IMR-90 (cell line): ENCODE measurements around the gene PRAC2. TPM values are rescaled to one million over a fixed set of nuclear protein-coding genes. Genes with fewer than 3 reads are reported as not detected.

Experiments
- ATAC-seq: fragments of 200-7000 bp; cut with Tn5 transposase; 2 replicates; pipeline ENCODE4 v1.9.1; 2020; ENCODE audit warnings: low read depth, mild to moderate bottlenecking, moderate library complexity
- BruUV-seq: library from RNA; stranded (reverse); fragments of 400-500 nt; replicated peaks from 2 replicates; lab custom pipeline; 2021; lab: Mats Ljungman, UMichigan
- CTCF ChIA-PET: fragments of 300-600 bp; formaldehyde crosslinking; extraction: SDS; loops from one replicate; lab custom pipeline; 2021; ENCODE audit warnings: antibody characterized with exemption; lab: Yijun Ruan, JAX
- POLR2A ChIA-PET: fragments of 300-600 bp; sonication (Branson Sonifier 250); formaldehyde crosslinking; loops from one replicate; lab custom pipeline; 2022; ENCODE audit warnings: antibody characterized with exemption; ENCODE audit not compliant: unreplicated experiment; lab: Charles Lee
- DNase-seq: peaks from one replicate; pipeline ENCODE4 v3.0.0; 2013
- H2AFZ ChIP-seq: replicated peaks from 2 replicates; pipeline ENCODE3; 2013; ENCODE audit warnings: low read length, mild to moderate bottlenecking; ENCODE audit not compliant: poor library complexity
- H2AK5ac ChIP-seq: 2 replicates; pipeline ENCODE4 v1.6.1; 2013; ENCODE audit warnings: low read depth, low read length, inconsistent platforms
- H2AK9ac ChIP-seq: replicated peaks from 2 replicates; pipeline ENCODE3; 2013; ENCODE audit warnings: mild to moderate bottlenecking, low read depth, low read length, moderate library complexity; ENCODE audit not compliant: poor library complexity
- H2BK120ac ChIP-seq: 2 replicates; pipeline ENCODE4 v1.6.1; 2013; ENCODE audit warnings: low read depth, low read length, inconsistent platforms
- H2BK15ac ChIP-seq: 3 replicates; pipeline ENCODE4 v1.6.1; 2013; ENCODE audit warnings: low read depth, low read length, inconsistent platforms
- H2BK20ac ChIP-seq: 2 replicates; pipeline ENCODE4 v1.6.1; 2013; ENCODE audit warnings: low read depth, mild to moderate bottlenecking, inconsistent platforms, low read length, moderate library complexity
- H2BK5ac ChIP-seq: 2 replicates; pipeline ENCODE4 v1.6.1; 2013; ENCODE audit warnings: mild to moderate bottlenecking, low read depth, low read length, inconsistent platforms; ENCODE audit not compliant: poor library complexity, severe bottlenecking
- H3K14ac ChIP-seq: replicated peaks from 2 replicates; pipeline ENCODE4 v1.6.1; 2013; ENCODE audit warnings: low read depth, low read length, inconsistent platforms
- H3K18ac ChIP-seq: 2 replicates; pipeline ENCODE4 v1.6.1; 2013; ENCODE audit warnings: low read depth, low read length, control low read depth
- H3K23ac ChIP-seq: 2 replicates; pipeline ENCODE4 v1.6.1; 2013; ENCODE audit warnings: low read depth, low read length, inconsistent platforms
- H3K27ac ChIP-seq: 2 replicates; pipeline ENCODE4 v1.5.1; 2013; ENCODE audit warnings: mild to moderate bottlenecking, control low read depth, low read length; ENCODE audit not compliant: insufficient read depth
- H3K27me3 ChIP-seq: 2 replicates; pipeline ENCODE4 v1.6.1; 2013; ENCODE audit warnings: low read length; ENCODE audit not compliant: control insufficient read depth, insufficient read depth
- H3K36me3 ChIP-seq: 2 replicates; pipeline ENCODE4 v1.6.1; 2013; ENCODE audit warnings: low read length, mixed read lengths; ENCODE audit not compliant: control insufficient read depth, insufficient read depth
- H3K4ac ChIP-seq: 2 replicates; pipeline ENCODE4 v1.6.1; 2013; ENCODE audit warnings: low read depth, low read length, inconsistent platforms
- H3K4me1 ChIP-seq: 2 replicates; pipeline ENCODE4 v1.6.1; 2013; ENCODE audit warnings: low read length, mixed read lengths; ENCODE audit not compliant: control insufficient read depth, insufficient read depth
- H3K4me2 ChIP-seq: 2 replicates; pipeline ENCODE4 v1.6.1; 2013; ENCODE audit warnings: low read depth, mild to moderate bottlenecking, control low read depth, low read length, moderate library complexity
- H3K4me3 ChIP-seq: 2 replicates; pipeline ENCODE4 v1.5.1; 2013; ENCODE audit warnings: low read depth, mild to moderate bottlenecking, control low read depth, low read length, moderate library complexity; ENCODE audit not compliant: insufficient read depth
- H3K56ac ChIP-seq: 2 replicates; pipeline ENCODE4 v1.6.1; 2013; ENCODE audit warnings: low read length, inconsistent platforms; ENCODE audit not compliant: insufficient read depth; ENCODE audit errors: extremely low read depth
- H3K79me1 ChIP-seq, 2 experiments: 2 replicates each; pipeline ENCODE4 v1.6.1; 2013; ENCODE audit warnings: low read length in 2 of 2, inconsistent platforms in 1 of 2, low read depth in 1 of 2
- H3K9ac ChIP-seq: 2 replicates; pipeline ENCODE4 v1.6.1; 2013; ENCODE audit warnings: low read depth, low read length, control low read depth
- H3K9me1 ChIP-seq: 2 replicates; pipeline ENCODE4 v1.6.1; 2013; ENCODE audit warnings: low read length, inconsistent platforms; ENCODE audit not compliant: insufficient read depth
- H3K9me3 ChIP-seq: 2 replicates; pipeline ENCODE4 v1.6.1; 2013; ENCODE audit warnings: low read length; ENCODE audit not compliant: control insufficient read depth, insufficient read depth
- H4K20me1 ChIP-seq: 2 replicates; pipeline ENCODE4 v1.6.1; 2013; ENCODE audit warnings: low read length, inconsistent platforms; ENCODE audit not compliant: insufficient read depth
- H4K5ac ChIP-seq: 2 replicates; pipeline ENCODE4 v1.6.1; 2013; ENCODE audit warnings: mild to moderate bottlenecking, low read depth, low read length, control low read depth
- H4K8ac ChIP-seq, 2 experiments: 2 replicates each; pipeline ENCODE4 v1.6.1; 2013; ENCODE audit warnings: low read depth in 2 of 2, low read length in 2 of 2, control low read depth in 1 of 2, inconsistent platforms in 1 of 2
- H4K91ac ChIP-seq: 2 replicates; pipeline ENCODE4 v1.6.1; 2013; ENCODE audit warnings: low read depth, low read length, inconsistent platforms; ENCODE audit not compliant: insufficient read depth
- BHLHE40 ChIP-seq: fragments of 150-350 bp; IDR thresholded peaks from 2 replicates; pipeline ENCODE4 v1.6.1; 2016; ENCODE audit warnings: mild to moderate bottlenecking, low read depth, low read length
- MAFK ChIP-seq: IDR thresholded peaks from 2 replicates; pipeline ENCODE4 v1.6.1; 2012; ENCODE audit warnings: low read depth, low read length, improper control_type of control experiment
- MAZ ChIP-seq: IDR thresholded peaks from 2 replicates; pipeline ENCODE4 v1.6.1; 2012; ENCODE audit warnings: low read depth, mild to moderate bottlenecking, low read length, improper control_type of control experiment, moderate library complexity, borderline replicate concordance
- NFE2L2 ChIP-seq: fragments of 150-350 bp; IDR thresholded peaks from 2 replicates; pipeline ENCODE4 v1.6.1; 2016; ENCODE audit warnings: low read depth, mild to moderate bottlenecking, low read length
- POLR2A ChIP-seq: IDR thresholded peaks from 2 replicates; pipeline ENCODE4 v1.6.1; 2012; ENCODE audit warnings: mild to moderate bottlenecking, low read depth, low read length
- SMC3 ChIP-seq: fragments of 150-350 bp; IDR thresholded peaks from 2 replicates; pipeline ENCODE4 v1.6.1; 2016; ENCODE audit warnings: low read depth, mild to moderate bottlenecking, antibody characterized with exemption, low read length, moderate library complexity
- WGBS, 2 experiments: methylation state at CpG; one replicate each; pipeline versions ENCODE4 v1.1.5 to v1.1.7; 2013; ENCODE audit warnings: missing lambda C conversion rate in 2 of 2; ENCODE audit not compliant: insufficient read length in 1 of 2; ENCODE audit errors: extremely low coverage in 2 of 2; 5-methylcytosine and 5-hydroxymethylcytosine counted together
- dilution Hi-C: fragments of 300-500 bp; cut with HindIII; formaldehyde crosslinking; loops from one replicate; pipeline ENCODE4 v1.14.3; 2018; ENCODE audit warnings: low sequenced_read_pairs; ENCODE audit not compliant: unreplicated experiment
- in situ Hi-C: fragments of 300-500 bp; cut with MboI; formaldehyde crosslinking; loops from 3 replicates; pipeline ENCODE4 v1.14.3; 2019; ENCODE audit warnings: low sequenced_read_pairs, inconsistent platforms, mixed read lengths
- intact Hi-C: fragments of 100-400 bp; cut with micrococcal nuclease; formaldehyde crosslinking; loops from 2 replicates; pipeline ENCODE4 v1.10.0; 2022
- polyA plus RNA-seq, 3 experiments: library from polyadenylated mRNA; depleted of rRNA; stranded (reverse); fragments of >200 nt; gene quantifications; 2 replicates each; pipeline ENCODE4 v1.2.3, GENCODE V29; 2012; ENCODE audit warnings: low replicate concordance in 1 of 3
- total RNA-seq: library from RNA; depleted of rRNA; stranded (reverse); fragments of >200 nt; gene quantifications from 2 replicates; pipeline ENCODE4 v1.2.3, GENCODE V29; 2012
- TF ChIP-seq, protein P1 (sequence below): conservative IDR thresholded peaks from 2 replicates; pipeline ENCODE4 v1.5.1; 2012; ENCODE audit warnings: mild to moderate bottlenecking, low read depth, low read length, improper control_type of control experiment

The PRAC2 gene
- total and polyA plus RNA-seq, 2 of the 4 experiments (the other 2 are of a cell fraction): not detected

DNA sequence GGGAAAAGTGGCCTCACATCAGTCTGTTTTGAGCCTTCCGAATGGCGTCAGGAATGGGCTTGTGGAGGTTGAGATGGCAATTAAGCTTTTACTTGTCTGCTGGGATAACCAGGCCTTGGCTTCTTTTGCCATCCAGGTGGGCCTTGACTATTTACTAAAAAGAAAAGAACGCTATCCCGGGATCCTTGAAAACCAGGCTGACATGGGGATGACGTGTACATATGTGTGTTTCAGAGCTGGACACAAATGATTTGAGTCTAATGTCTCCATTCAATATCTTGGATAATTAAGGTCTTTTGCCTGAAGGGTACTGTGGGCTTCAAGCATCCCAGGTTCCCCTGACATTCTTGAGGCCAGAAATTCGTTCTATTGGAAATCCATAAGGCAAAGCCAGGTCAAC is 38.1 kb downstream of the PRAC2 start:
- ChIA-PET POLR2A (no interaction called here), CTCF (no interaction called here)
- Histone ChIP-seq H3K27me3 (peaks cover 81% of the 10 kb centered on the region), H4K20me1 (no peaks in the 10 kb centered on the region), H4K91ac (no peak overlapping the region), H3K14ac (no peak overlapping the region), H2BK5ac (no peak overlapping the region), H3K4me2 (no peak overlapping the region), H2BK15ac (no peak overlapping the region), H3K4ac (no peak overlapping the region), H3K36me3 (no peaks in the 10 kb centered on the region), H3K56ac (no peak overlapping the region), H3K4me1 (no peaks in the 10 kb centered on the region), H3K9me3 (no peaks in the 10 kb centered on the region), H3K9ac (no peak overlapping the region), H2BK120ac (no peak overlapping the region), H3K79me1 (no peaks in the 10 kb centered on the region), H3K4me3 (no peak overlapping the region), H4K5ac (no peak overlapping the region), H3K9me1 (no peaks in the 10 kb centered on the region), H2BK20ac (no peak overlapping the region), H2AK5ac (no peak overlapping the region), H3K18ac (no peak overlapping the region), H4K8ac (no peak overlapping the region), H2AFZ (no peak overlapping the region), H3K27ac (no peak overlapping the region), H3K23ac (no peak overlapping the region), H2AK9ac (no peak overlapping the region)
- 100% methylated on average over 1 of the region's 6 CpGs; no CpG with 5 or more reads in 1 of the 2 experiments for WGBS, 2 experiments
- in situ Hi-C loops: loop anchor here (25.0 kb wide), 1 partner anchor 374 kb away; no protein-coding TSS in a partner anchor
- no TSS peak for BruUV-seq
- dilution Hi-C loops: no loop called here
- no peak for TF ChIP-seq NFE2L2
- TF ChIP-seq BHLHE40: no peak
- TF ChIP-seq, protein P1, sequence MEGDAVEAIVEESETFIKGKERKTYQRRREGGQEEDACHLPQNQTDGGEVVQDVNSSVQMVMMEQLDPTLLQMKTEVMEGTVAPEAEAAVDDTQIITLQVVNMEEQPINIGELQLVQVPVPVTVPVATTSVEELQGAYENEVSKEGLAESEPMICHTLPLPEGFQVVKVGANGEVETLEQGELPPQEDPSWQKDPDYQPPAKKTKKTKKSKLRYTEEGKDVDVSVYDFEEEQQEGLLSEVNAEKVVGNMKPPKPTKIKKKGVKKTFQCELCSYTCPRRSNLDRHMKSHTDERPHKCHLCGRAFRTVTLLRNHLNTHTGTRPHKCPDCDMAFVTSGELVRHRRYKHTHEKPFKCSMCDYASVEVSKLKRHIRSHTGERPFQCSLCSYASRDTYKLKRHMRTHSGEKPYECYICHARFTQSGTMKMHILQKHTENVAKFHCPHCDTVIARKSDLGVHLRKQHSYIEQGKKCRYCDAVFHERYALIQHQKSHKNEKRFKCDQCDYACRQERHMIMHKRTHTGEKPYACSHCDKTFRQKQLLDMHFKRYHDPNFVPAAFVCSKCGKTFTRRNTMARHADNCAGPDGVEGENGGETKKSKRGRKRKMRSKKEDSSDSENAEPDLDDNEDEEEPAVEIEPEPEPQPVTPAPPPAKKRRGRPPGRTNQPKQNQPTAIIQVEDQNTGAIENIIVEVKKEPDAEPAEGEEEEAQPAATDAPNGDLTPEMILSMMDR: no peak
- no peak for TF ChIP-seq MAFK
- no peak for TF ChIP-seq SMC3
- no peak for TF ChIP-seq POLR2A
- no peak for TF ChIP-seq MAZ
- ATAC-seq (no peak), DNase-seq (no peak)
- intact Hi-C loops: no loop called here
